CD14-positive monocyte (primary cell): Measurements from ENCODE around the gene NAXD. TPM values are rescaled to one million over a fixed set of nuclear protein-coding genes. Genes with fewer than 3 reads are reported as not detected.

Source experiments
- DNase-seq, 3 donors: peaks; one replicate each; pipeline ENCODE4 v3.0.0-alpha.2; 2011 to 2022
- H2AFZ ChIP-seq: 2 replicates; pipeline ENCODE4 v1.6.0; 2012; ENCODE audit warnings: mild to moderate bottlenecking, low read depth, low read length, inconsistent platforms; ENCODE audit not compliant: insufficient read depth, poor library complexity, severe bottlenecking
- H3K27ac ChIP-seq, 2 donors: 1 replicate in 1 of 2; 2 replicates in 1 of 2; pipeline ENCODE4 v1.5.1; 2012 to 2013; ENCODE audit warnings: low read length in 2 of 2, control low read depth in 1 of 2, inconsistent platforms in 1 of 2, low read depth in 1 of 2, mild to moderate bottlenecking in 1 of 2
- H3K27me3 ChIP-seq, 2 donors: one replicate each; pipeline versions ENCODE4 v1.6.0 to v1.6.1; 2011 to 2013; ENCODE audit warnings: low read length in 2 of 2; ENCODE audit not compliant: control insufficient read depth in 2 of 2, insufficient read depth in 2 of 2
- H3K36me3 ChIP-seq, 2 donors: replicated peaks in 1 of 2; 1 replicate in 1 of 2; 2 replicates in 1 of 2; pipeline versions ENCODE4 v1.5.1 to v1.6.1; 2012 to 2013; ENCODE audit warnings: low read length in 2 of 2, control low read depth in 1 of 2, inconsistent platforms in 1 of 2, mild to moderate bottlenecking in 1 of 2; ENCODE audit not compliant: insufficient read depth in 2 of 2, control insufficient read depth in 1 of 2
- H3K4me1 ChIP-seq, 2 donors: 1 replicate in 1 of 2; 2 replicates in 1 of 2; pipeline versions ENCODE4 v1.5.1 to v1.6.1; 2012 to 2013; ENCODE audit warnings: low read length in 2 of 2, control low read depth in 1 of 2, inconsistent platforms in 1 of 2, mild to moderate bottlenecking in 1 of 2, moderate library complexity in 1 of 2; ENCODE audit not compliant: insufficient read depth in 2 of 2, control insufficient read depth in 1 of 2
- H3K4me2 ChIP-seq: replicated peaks from 2 replicates; pipeline ENCODE3; 2012; ENCODE audit warnings: low read length, moderate library complexity, mild to moderate bottlenecking; ENCODE audit not compliant: poor library complexity, severe bottlenecking; ENCODE audit errors: extremely low read depth
- H3K4me3 ChIP-seq, 3 experiments: fragments of 200-600 bp in 1 of 3; sonication (generic) in 1 of 3; replicated peaks in 1 of 3; 1 replicate in 2 of 3; 2 replicates in 1 of 3; pipeline ENCODE4 v1.5.1; 2011 to 2013; ENCODE audit warnings: low read length in 3 of 3, mild to moderate bottlenecking in 3 of 3, control low read depth in 2 of 3, low read depth in 2 of 3, inconsistent platforms in 1 of 3, moderate library complexity in 1 of 3
- H3K79me2 ChIP-seq: 2 replicates; pipeline ENCODE4 v1.6.0; 2012; ENCODE audit warnings: mild to moderate bottlenecking, control low read depth, inconsistent platforms, low read length, moderate library complexity; ENCODE audit not compliant: insufficient read depth
- H3K9ac ChIP-seq: 2 replicates; pipeline ENCODE4 v1.6.0; 2017; ENCODE audit warnings: low read length, mild to moderate bottlenecking; ENCODE audit not compliant: insufficient read depth, poor library complexity, severe bottlenecking
- H3K9me3 ChIP-seq, 2 donors: replicated peaks in 1 of 2; 1 replicate in 1 of 2; 2 replicates in 1 of 2; pipeline versions ENCODE4 v1.5.1 to v1.6.1; 2012 to 2013; ENCODE audit warnings: low read length in 2 of 2, control low read depth in 1 of 2; ENCODE audit not compliant: control insufficient read depth in 1 of 2, insufficient read depth in 1 of 2
- H4K20me1 ChIP-seq: 2 replicates; pipeline ENCODE4 v1.6.0; 2012; ENCODE audit warnings: mild to moderate bottlenecking, low read length, control low read depth, moderate library complexity; ENCODE audit not compliant: insufficient read depth
- H3K27ac Mint-ChIP-seq, 7 donors: one replicate each; pipeline ENCODE4 v1.8.0; 2020; ENCODE audit warnings: mild to moderate bottlenecking in 7 of 7, mixed read lengths in 7 of 7, moderate library complexity in 6 of 7, inconsistent platforms in 2 of 7
- H3K27me3 Mint-ChIP-seq, 3 donors: one replicate each; pipeline ENCODE4 v1.8.0; 2021 to 2022; ENCODE audit warnings: low read depth in 3 of 3, mild to moderate bottlenecking in 3 of 3, mixed read lengths in 3 of 3, moderate library complexity in 3 of 3, inconsistent platforms in 1 of 3
- H3K36me3 Mint-ChIP-seq, 2 donors: one replicate each; pipeline ENCODE4 v1.8.0; 2020; ENCODE audit warnings: mixed read lengths in 2 of 2, inconsistent platforms in 1 of 2, mild to moderate bottlenecking in 1 of 2
- H3K4me1 Mint-ChIP-seq: one replicate; pipeline ENCODE4 v1.8.0; 2020; ENCODE audit warnings: mild to moderate bottlenecking, mixed read lengths
- H3K4me3 Mint-ChIP-seq, 2 donors: one replicate each; pipeline ENCODE4 v1.8.0; 2020; ENCODE audit warnings: mild to moderate bottlenecking in 2 of 2, mixed read lengths in 2 of 2, moderate library complexity in 1 of 2
- H3K9me3 Mint-ChIP-seq, 7 donors: one replicate each; pipeline ENCODE4 v1.8.0; 2020 to 2022; ENCODE audit warnings: mixed read lengths in 7 of 7, mild to moderate bottlenecking in 6 of 7, moderate library complexity in 6 of 7, inconsistent platforms in 2 of 7
- WGBS: methylation state at CpG from one replicate; pipeline ENCODE4 v1.1.5; 2013; ENCODE audit warnings: missing lambda C conversion rate; ENCODE audit not compliant: insufficient coverage; 5-methylcytosine and 5-hydroxymethylcytosine counted together
- intact Hi-C, 2 donors: fragments of 100-400 bp; cut with micrococcal nuclease; formaldehyde crosslinking; loops; one replicate each; pipeline versions ENCODE4 v1.15.0 to v1.15.1; 2023
- polyA plus RNA-seq, 3 donors: library from polyadenylated mRNA; depleted of rRNA in 1 of 3; unstranded in 2 of 3; stranded (reverse) in 1 of 3; fragments of 300-500 nt in 2 of 3; fragments of >200 nt in 1 of 3; fragmentation: Illumina TruSeq in 2 of 3; gene quantifications; 1 replicate in 2 of 3; 2 replicates in 1 of 3; pipeline ENCODE4 v1.2.3, GENCODE V29; 2012 to 2021
- TF ChIP-seq, protein P1 (sequence below): fragments of 200-600 bp; IDR thresholded peaks from one replicate; pipeline ENCODE4 v1.8.0; 2022; ENCODE audit warnings: antibody characterized with exemption, mild to moderate bottlenecking

NAXD gene
- polyA plus RNA-seq, 3 donors, result 7.4 to 22.8 (median 8.5) TPM

DNA sequence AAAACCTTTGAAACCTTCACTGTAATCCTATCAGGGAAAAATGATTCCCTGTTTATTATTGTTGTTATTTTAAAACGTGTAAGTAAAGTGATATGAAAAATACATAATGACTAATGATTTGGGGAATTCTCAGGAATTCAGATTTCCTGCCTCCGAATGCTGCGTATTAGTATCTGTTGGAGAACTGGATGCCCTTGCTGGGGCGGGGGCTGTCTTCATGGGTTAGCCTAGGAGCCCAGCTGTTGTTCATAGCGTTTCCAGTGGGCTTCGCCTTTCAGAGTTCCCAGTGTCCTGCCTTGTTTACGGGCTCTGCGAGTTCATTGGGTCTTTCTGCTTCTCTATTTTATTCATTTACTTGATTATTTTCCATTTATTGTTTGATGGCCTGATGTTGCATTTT lies 18.4 kb downstream of the NAXD start:
- no peak overlapping the region for H3K4me2 ChIP-seq
- WGBS, result 93% methylated on average over 3 of the region's 8 CpGs
- TF ChIP-seq, protein P1, sequence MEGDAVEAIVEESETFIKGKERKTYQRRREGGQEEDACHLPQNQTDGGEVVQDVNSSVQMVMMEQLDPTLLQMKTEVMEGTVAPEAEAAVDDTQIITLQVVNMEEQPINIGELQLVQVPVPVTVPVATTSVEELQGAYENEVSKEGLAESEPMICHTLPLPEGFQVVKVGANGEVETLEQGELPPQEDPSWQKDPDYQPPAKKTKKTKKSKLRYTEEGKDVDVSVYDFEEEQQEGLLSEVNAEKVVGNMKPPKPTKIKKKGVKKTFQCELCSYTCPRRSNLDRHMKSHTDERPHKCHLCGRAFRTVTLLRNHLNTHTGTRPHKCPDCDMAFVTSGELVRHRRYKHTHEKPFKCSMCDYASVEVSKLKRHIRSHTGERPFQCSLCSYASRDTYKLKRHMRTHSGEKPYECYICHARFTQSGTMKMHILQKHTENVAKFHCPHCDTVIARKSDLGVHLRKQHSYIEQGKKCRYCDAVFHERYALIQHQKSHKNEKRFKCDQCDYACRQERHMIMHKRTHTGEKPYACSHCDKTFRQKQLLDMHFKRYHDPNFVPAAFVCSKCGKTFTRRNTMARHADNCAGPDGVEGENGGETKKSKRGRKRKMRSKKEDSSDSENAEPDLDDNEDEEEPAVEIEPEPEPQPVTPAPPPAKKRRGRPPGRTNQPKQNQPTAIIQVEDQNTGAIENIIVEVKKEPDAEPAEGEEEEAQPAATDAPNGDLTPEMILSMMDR, result no peak
- no peak overlapping the region for H3K27ac ChIP-seq
- no peaks in the 10 kb centered on the region for H3K27me3 Mint-ChIP-seq
- no peak overlapping the region for H3K4me3 Mint-ChIP-seq
- H3K9me3 Mint-ChIP-seq, result peaks cover 0 to 5% (median 0%) of the 10 kb centered on the region in 7 donors
- H3K4me3 ChIP-seq, result no peak overlapping the region
- no peak overlapping the region for H3K9ac ChIP-seq
- intact Hi-C loops, result no loop called here
- H3K36me3 Mint-ChIP-seq, result peaks cover 72 to 79% of the 10 kb centered on the region in 2 donors
- H4K20me1 ChIP-seq, result peaks cover 80% of the 10 kb centered on the region
- no peak for DNase-seq
- H3K79me2 ChIP-seq, result peaks cover 12% of the 10 kb centered on the region
- H3K27me3 ChIP-seq, result no peaks in the 10 kb centered on the region
- no peak overlapping the region for H2AFZ ChIP-seq
- peaks cover 57 to 84% of the 10 kb centered on the region in 2 donors for H3K36me3 ChIP-seq
- no peaks in the 10 kb centered on the region for H3K4me1 Mint-ChIP-seq
- peak overlapping the region in 1 of 7 donors; percentile 10 for H3K27ac Mint-ChIP-seq
- H3K4me1 ChIP-seq, result no peaks in the 10 kb centered on the region
- H3K9me3 ChIP-seq, result no peaks in the 10 kb centered on the region

DNA sequence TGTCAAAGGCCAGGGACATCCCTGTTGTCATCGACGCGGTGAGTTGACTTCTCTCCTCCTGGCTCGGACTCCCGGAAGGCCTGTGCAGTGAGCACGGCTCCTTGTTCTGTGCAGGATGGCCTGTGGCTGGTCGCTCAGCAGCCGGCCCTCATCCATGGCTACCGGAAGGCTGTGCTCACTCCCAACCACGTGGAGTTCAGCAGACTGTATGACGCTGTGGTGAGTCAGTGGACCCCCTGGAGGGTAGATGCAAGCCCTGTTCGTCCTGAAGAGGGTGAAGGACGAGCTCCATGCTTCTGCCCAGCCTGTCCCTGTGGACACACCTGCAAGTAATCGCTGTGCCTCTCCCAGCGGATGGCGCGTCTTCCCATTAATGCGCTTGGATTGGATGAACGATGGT lies 19.2 kb downstream of the NAXD start:
- Histone ChIP-seq H4K20me1 (peaks cover 81% of the 10 kb centered on the region), H3K9ac (no peak overlapping the region)
- peaks cover 77 to 79% of the 10 kb centered on the region in 2 donors for H3K36me3 Mint-ChIP-seq

More for the DNA sequence above, 19.2 kb downstream of the NAXD start:
- Histone ChIP-seq H3K27ac (no peak overlapping the region), H2AFZ (no peak overlapping the region), H3K4me1 (no peaks in the 10 kb centered on the region), H3K4me3 (no peak overlapping the region), H3K36me3 (peaks cover 63 to 84% of the 10 kb centered on the region in 2 donors), H3K27me3 (no peaks in the 10 kb centered on the region), H3K4me2 (no peak overlapping the region), H3K79me2 (peaks cover 12% of the 10 kb centered on the region), H3K9me3 (no peaks in the 10 kb centered on the region)
- DNase-seq, result no peak
- Mint-ChIP-seq H3K4me3 (no peak overlapping the region), H3K9me3 (peaks cover 0 to 5% (median 0%) of the 10 kb centered on the region in 7 donors), H3K4me1 (no peaks in the 10 kb centered on the region), H3K27me3 (no peaks in the 10 kb centered on the region), H3K27ac (peak overlapping the region in 2 of 7 donors; percentile 54 to 61)
- 97% methylated on average over 19 of the region's 19 CpGs for WGBS
- intact Hi-C loops, result no loop called here
- TF ChIP-seq, protein P1, result no peak
